CD4-positive, alpha-beta T cell treated with Interleukin-15 for 1 hour (primary cell): ENCODE data around the gene PAXIP1.
A peak's percentile ranks its signal among the peaks of the same experiment; 100 is the strongest.
"Not testable (repeated sequence)": the region's sequence is repeated elsewhere in the genome, so short reads cannot be mapped to it uniquely, and the experiment has no call there.

Source experiments
- DNase-seq: peaks from one replicate; pipeline ENCODE4 v3.0.0-alpha.2; 2020

PAXIP1 gene, protein sequence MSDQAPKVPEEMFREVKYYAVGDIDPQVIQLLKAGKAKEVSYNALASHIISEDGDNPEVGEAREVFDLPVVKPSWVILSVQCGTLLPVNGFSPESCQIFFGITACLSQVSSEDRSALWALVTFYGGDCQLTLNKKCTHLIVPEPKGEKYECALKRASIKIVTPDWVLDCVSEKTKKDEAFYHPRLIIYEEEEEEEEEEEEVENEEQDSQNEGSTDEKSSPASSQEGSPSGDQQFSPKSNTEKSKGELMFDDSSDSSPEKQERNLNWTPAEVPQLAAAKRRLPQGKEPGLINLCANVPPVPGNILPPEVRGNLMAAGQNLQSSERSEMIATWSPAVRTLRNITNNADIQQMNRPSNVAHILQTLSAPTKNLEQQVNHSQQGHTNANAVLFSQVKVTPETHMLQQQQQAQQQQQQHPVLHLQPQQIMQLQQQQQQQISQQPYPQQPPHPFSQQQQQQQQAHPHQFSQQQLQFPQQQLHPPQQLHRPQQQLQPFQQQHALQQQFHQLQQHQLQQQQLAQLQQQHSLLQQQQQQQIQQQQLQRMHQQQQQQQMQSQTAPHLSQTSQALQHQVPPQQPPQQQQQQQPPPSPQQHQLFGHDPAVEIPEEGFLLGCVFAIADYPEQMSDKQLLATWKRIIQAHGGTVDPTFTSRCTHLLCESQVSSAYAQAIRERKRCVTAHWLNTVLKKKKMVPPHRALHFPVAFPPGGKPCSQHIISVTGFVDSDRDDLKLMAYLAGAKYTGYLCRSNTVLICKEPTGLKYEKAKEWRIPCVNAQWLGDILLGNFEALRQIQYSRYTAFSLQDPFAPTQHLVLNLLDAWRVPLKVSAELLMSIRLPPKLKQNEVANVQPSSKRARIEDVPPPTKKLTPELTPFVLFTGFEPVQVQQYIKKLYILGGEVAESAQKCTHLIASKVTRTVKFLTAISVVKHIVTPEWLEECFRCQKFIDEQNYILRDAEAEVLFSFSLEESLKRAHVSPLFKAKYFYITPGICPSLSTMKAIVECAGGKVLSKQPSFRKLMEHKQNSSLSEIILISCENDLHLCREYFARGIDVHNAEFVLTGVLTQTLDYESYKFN

GRCh38 chr7:155003092-155003375 lies at the start of gene PAXIP1:
TSS of gene PAXIP1 (minus strand) at chr7:155003124. CDS start at chr7:155002929, 195 bp downstream.
- no peak for DNase-seq

DNA sequence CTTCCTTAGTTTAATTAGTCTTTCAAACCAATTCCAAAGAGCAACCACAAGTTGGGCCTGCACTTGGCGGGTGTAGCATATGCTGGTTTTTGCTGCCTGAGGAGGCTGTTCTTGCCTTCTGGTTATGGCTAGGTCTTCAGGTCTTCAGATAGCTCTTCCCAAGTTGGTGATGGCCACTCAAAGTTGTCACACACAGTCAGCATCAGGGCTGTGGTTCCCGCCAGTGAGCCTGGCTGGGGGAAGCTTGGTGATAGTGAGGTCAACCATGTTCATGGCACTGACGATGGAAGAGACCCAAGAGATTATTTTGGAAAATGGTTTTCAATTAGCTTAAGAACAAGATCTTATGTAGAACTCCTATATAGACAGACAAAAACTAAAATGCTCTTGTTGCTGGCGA lies 48.4 kb upstream of the PAXIP1 start:
- DNase-seq, result no peak

GRCh38 chr7:155048006-155048405 lies 45.1 kb upstream of the PAXIP1 start:
- no peak for DNase-seq

- no peak for DNase-seq
Observed at GRCh38 chr7:155043756-155044155, 40.8 kb upstream of the PAXIP1 start.

DNA sequence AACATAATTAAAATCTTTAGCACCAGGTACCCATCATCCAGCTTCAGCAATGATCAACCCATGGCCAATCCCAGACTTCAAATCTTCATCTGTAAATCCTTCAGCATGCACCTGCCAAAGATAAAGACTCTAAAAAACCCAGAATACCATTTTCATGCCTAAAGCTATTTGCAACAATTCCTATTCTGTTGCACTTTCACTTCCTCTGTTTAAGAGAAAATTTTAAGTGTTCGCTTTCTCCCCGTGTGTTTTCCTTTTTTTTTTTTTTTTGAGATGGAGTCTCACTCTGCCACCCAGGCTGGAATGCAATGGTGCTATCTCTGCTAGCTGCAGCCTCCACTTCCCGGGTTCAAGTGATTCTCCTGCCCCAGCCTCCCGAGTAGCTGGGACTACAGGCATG lies 35.4 kb upstream of the PAXIP1 start:
- no peak for DNase-seq

GRCh38 chr7:155034495-155034894 lies 31.6 kb upstream of the PAXIP1 start:
- DNase-seq, result not testable (repeated sequence)

GRCh38 chr7:155032978-155033377 lies 30.1 kb upstream of the PAXIP1 start:
- no peak for DNase-seq

- no peak for DNase-seq
Observed at GRCh38 chr7:155027879-155028278, 25.0 kb upstream of the PAXIP1 start.

- DNase-seq, result no peak
Observed at GRCh38 chr7:155021699-155022145, 18.8 kb upstream of the PAXIP1 start.

DNA sequence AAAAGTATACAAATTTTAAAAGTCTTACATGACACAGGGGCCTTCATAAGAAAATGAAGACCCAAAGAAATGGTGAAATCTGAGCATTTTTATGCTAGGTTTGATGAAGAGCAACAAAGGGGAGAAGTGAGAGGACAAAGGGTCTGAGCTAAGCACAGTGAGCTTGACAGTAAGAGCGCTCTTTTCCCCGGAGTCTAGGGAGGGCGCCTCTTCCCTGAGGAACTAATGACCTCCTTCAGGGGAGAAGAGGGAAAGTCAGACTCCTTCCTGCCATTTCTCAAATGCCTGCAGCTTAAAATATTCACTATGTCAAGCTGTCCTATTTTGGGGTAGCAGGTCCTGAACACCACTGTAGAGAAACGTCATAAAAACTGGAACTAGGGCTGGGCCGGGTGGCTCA lies 18.1 kb upstream of the PAXIP1 start:
- no peak for DNase-seq

DNA sequence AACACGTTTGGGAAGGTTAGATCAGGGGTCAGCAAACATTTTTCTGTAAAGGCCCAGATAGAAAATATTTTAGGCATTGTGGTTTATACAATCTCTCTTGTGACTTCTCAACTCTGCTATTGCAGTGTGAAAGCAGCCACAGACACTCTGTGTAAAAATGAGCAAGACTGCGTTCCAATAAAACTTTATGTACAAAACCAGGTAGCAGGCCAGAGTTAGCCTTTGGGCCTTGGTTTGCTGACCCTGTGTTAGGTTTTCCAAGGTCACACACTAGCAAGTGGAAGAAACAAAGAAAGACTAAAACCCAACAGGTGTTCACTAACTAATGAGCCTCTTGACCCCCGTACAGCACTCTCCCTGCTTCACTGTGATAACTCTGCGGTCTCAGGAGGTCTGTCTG lies 14.9 kb upstream of the PAXIP1 start:
- no peak for DNase-seq

GRCh38 chr7:155011086-155011485 lies 8.2 kb upstream of the PAXIP1 start:
- no peak for DNase-seq

DNA sequence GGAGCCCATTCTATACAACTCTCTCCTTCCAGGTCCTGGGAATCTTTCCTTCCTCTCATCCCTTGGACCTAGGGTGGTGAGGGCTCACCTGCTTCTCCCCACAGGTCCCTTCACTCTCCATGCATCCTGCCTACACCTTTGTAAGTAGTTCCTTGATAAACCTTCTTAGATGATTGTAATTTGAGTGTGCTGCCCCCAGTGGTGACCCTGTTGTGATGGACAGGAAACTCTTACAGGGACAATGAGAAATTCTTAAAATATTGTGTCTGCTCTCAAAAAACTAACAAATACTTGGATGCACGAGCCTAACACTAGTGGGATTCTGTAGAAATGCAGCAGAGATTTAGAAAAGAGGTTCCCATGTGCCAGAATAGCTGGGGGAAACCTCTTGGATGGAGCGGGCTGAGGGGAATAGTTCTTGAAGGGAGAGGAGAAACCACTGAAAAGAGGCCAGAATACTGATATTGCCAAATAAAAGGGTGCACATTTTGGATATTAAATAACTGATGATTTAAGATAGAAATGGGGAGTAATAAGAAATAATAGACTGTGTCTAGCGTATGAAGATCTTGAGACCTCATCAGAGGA lies 6.7 kb upstream of the PAXIP1 start:
- DNase-seq, result no peak

DNA sequence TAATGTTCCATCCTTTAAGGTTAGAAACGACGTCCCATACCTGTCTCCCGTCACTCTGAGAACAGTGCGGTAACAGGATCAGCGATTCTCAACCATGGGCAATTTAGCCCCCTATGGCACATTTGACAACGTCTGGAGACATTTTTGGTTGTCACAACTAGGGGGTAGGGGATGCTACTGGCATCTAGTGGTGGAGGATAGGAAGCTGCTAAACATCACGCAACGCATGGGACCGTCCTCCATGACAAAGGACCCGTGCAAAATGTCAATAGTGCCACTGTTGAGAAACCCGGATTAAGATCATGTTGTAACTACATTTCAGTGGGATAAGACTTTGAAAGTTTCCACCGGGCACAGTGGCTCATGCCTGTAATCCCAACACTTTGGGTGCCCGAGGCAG lies 5.0 kb upstream of the PAXIP1 start:
- peak; percentile 21 for DNase-seq

DNA sequence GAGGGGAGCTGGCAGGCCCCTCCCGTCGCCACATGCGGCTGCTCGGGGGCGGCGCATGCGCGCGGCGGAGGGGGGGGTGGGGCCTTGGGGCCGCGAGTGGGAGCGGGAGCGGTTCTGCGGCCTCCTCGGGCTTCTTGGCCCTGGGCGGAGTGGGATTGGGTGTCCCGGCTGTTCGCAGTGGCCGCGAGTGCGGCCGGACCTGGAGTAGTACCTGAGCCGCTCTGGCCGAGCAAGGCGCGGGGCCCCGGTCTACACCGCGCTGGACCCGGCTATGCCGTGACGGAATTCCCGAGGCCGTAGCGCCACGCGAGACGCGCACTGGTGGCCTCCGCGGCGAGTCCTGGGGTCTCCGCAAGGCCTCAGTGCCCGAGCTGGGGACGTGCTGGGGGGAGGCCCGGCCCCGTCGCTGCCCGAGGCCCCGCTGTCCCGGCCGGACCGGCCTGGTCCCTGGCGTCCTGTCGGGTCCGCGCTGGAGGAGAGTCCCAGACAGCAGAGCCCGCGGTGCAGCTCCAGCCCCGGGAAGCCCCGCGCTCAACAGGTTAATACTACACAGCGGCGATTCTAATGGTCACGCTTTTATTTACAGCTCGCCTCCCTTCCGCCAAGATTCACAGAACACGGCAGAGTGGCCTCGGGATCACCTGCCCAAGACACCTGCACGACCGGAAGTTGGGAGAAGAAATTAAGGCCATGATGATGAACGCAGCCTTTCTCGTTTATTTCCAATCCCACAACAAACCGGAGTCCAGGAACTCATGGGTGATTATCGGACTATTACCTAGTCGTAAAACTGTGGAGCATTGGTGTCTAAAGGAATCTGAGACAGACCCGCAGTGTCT lies 671 bp upstream of the PAXIP1 start:
- peak; percentile 86 for DNase-seq

DNA sequence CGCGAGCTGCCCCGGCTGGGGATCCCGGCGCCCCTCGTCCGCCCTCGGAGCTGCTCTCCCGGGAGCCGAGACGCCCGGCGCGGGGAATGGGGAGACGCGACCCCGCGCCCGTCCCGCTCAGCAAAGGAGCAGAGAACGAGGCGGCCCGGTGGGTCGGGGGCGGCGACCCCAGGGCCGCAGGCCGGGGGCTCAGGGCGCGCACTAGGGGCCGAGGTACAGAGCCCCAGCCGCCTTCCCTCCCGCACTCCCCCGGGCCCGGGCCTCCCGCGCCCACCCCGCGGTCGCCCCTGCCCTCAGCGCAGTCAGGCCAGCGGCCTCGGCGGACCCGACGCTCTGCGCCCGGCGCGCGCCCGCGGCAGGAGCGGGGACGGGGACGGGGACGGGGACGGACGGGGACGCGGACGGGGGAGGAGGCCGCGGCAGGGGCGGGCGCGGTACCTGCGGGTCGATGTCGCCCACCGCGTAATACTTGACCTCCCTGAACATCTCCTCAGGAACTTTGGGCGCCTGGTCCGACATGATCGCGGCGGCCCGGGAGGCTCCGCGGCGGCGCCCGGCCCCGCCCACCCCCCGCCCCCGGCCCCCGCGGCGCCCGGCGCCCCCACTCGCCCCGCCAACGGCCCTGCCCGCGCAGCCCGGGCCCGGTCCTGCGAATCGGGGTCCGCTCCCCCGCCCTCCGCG lies 373 bp downstream of the PAXIP1 start:
- DNase-seq, result peak; percentile 62

DNA sequence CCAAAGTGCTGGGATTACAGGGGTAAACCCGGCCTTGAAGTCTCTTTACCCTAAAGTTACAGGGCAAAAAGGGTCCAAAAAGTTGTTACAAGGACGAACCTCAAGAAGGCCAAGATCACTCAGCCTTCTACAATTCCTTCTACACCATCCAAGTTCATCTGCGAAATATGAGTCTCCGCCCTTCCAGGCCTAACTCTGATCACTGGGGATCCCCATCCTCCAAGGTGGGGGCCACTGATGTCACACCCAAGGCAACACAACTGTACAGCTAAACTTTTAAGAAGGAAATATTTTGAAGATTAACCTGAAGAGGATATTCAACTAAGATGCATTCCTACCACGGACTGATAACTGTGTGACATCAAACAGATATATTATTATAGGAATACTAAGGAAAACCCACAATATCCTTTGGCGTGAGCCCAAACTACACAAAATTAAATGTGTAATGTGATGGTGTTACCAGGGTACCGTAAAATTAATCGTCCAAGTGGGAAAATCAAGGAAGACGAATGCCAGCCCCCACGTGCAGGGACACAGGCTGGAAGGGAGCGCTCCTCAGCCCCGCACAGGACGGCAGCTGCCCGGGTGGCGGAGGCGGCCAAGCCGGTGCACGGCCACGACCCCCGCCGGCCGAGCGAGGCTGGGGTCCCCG lies 1.0 kb downstream of the PAXIP1 start:
- DNase-seq, result no peak

- no peak for DNase-seq
Observed at GRCh38 chr7:155000795-155001194, 2.1 kb downstream of the PAXIP1 start.

DNA sequence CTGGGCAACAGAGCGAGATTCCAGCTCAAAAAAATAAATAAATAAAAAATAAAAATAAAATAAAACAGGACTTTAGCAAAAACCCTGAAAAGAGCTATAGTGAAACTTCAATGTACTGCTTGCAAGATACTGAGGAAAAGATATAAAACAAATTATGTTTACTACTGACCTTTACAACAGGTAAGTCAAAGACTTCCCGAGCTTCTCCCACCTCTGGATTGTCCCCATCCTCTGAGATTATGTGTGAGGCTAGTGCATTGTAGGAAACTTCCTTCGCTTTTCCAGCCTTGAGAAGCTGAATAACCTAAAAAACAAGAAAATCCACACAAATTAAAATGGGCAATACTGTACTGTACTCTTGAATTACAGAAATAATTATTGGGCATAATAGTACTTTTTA lies 4.4 kb downstream of the PAXIP1 start:
- DNase-seq, result no peak

GRCh38 chr7:154997840-154998370 lies 5.0 kb downstream of the PAXIP1 start:
- DNase-seq, result no peak

- DNase-seq, result no peak
Observed at GRCh38 chr7:154996756-154997155, 6.2 kb downstream of the PAXIP1 start.
